Tibial nerve (tissue), 4 donors: ENCODE results near the gene SLCO3A1. TPM values are rescaled to one million over a fixed set of nuclear protein-coding genes. Genes with fewer than 3 reads are reported as not detected.

Source experiments
- DNase-seq, 2 donors: peaks; one replicate each; pipeline ENCODE4 v3.0.0-alpha.2; 2019; ENCODE audit warnings: low spot score in 2 of 2
- H3K27ac ChIP-seq, 4 donors: fragments of 200-600 bp; sonication (generic) in 3 of 4; one replicate each; pipeline ENCODE4 v1.5.1; 2017 to 2019; ENCODE audit warnings: mild to moderate bottlenecking in 1 of 4
- H3K27me3 ChIP-seq, 2 donors: fragments of 200-600 bp; sonication (generic) in 1 of 2; one replicate each; pipeline versions ENCODE4 v1.5.1 to v1.6.0; 2017 to 2019
- H3K36me3 ChIP-seq, 3 donors: fragments of 200-600 bp; sonication (generic); one replicate each; pipeline ENCODE4 v1.5.1; 2018 to 2019
- H3K4me1 ChIP-seq, 4 donors: fragments of 200-600 bp; sonication (generic) in 3 of 4; one replicate each; pipeline ENCODE4 v1.5.1; 2017 to 2019
- H3K4me3 ChIP-seq, 4 donors: fragments of 200-600 bp; sonication (generic) in 3 of 4; one replicate each; pipeline ENCODE4 v1.5.1; 2017 to 2019; ENCODE audit warnings: mild to moderate bottlenecking in 1 of 4, moderate library complexity in 1 of 4
- H3K9me3 ChIP-seq, 4 donors: fragments of 200-600 bp; sonication (generic) in 3 of 4; one replicate each; pipeline ENCODE4 v1.5.1; 2017 to 2019
- EP300 ChIP-seq, 2 donors: sonication (generic); formaldehyde crosslinking; IDR thresholded peaks; one replicate each; pipeline ENCODE4 v1.6.1; 2017; ENCODE audit warnings: antibody characterized with exemption in 2 of 2, mild to moderate bottlenecking in 1 of 2
- POLR2A ChIP-seq, 2 donors: fragments of 450-650 bp; IDR thresholded peaks; one replicate each; pipeline ENCODE4 v1.6.1; 2017; ENCODE audit warnings: antibody characterized with exemption in 2 of 2, mild to moderate bottlenecking in 2 of 2, moderate library complexity in 2 of 2
- WGBS, 2 donors: methylation state at CpG; one replicate each; pipeline ENCODE4 v1.1.5; 2018; 5-methylcytosine and 5-hydroxymethylcytosine counted together
- total RNA-seq, 4 donors: library from RNA; depleted of rRNA; stranded (reverse); fragments of >200 nt; gene quantifications; one replicate each; pipeline ENCODE4 v1.1.0, GENCODE V29; 2016
- TF ChIP-seq, protein P1 (sequence below), 5 experiments: fragments of 200-600 bp in 3 of 5; fragments of 450-650 bp in 2 of 5; sonication (generic) in 3 of 5; IDR thresholded peaks; one replicate each; pipeline ENCODE4 v1.5.1; 2016 to 2019; ENCODE audit warnings: antibody characterized with exemption in 5 of 5, mild to moderate bottlenecking in 3 of 5, moderate library complexity in 2 of 5

SLCO3A1 gene
- total RNA-seq, 4 donors from 2014 or later: 13.8 to 20.2 (median 14.3) TPM

DNA sequence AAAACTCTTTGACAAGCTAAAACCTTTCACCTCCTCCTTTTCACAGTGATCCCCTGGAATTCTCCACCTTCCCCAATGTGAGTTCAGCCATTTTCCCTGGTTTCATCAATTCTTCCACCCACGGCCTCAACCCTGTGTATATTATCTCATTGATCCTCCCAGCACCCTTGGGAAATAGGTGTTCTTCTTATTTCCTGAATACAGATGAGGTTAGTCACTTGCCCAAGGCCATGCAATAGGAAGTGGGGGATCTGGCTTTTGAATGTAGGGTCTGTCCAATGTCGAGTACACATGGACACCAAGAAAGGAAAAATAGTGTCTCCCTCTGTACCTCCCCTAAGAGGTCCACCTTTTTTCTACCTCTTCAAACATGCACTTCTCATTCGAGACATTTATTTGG is 277.4 kb downstream of the SLCO3A1 start:
- Histone ChIP-seq H3K36me3 (peaks cover 0 to 75% (median 0%) of the 10 kb centered on the region in 3 donors), H3K27me3 (no peaks in the 10 kb centered on the region), H3K4me1 (no peaks in the 10 kb centered on the region), H3K27ac (no peak overlapping the region), H3K9me3 (no peaks in the 10 kb centered on the region), H3K4me3 (no peak overlapping the region)
- 87 to 89% methylated on average over 3 of the region's 3 CpGs for WGBS, 2 donors
- no peak for DNase-seq
- TF ChIP-seq EP300 (IDR thresholded peaks at IDR 0.05): no peak
- no peak for TF ChIP-seq POLR2A (IDR thresholded peaks at IDR 0.05)
- TF ChIP-seq, protein P1, sequence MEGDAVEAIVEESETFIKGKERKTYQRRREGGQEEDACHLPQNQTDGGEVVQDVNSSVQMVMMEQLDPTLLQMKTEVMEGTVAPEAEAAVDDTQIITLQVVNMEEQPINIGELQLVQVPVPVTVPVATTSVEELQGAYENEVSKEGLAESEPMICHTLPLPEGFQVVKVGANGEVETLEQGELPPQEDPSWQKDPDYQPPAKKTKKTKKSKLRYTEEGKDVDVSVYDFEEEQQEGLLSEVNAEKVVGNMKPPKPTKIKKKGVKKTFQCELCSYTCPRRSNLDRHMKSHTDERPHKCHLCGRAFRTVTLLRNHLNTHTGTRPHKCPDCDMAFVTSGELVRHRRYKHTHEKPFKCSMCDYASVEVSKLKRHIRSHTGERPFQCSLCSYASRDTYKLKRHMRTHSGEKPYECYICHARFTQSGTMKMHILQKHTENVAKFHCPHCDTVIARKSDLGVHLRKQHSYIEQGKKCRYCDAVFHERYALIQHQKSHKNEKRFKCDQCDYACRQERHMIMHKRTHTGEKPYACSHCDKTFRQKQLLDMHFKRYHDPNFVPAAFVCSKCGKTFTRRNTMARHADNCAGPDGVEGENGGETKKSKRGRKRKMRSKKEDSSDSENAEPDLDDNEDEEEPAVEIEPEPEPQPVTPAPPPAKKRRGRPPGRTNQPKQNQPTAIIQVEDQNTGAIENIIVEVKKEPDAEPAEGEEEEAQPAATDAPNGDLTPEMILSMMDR (IDR thresholded peaks at IDR 0.05): no peak

DNA sequence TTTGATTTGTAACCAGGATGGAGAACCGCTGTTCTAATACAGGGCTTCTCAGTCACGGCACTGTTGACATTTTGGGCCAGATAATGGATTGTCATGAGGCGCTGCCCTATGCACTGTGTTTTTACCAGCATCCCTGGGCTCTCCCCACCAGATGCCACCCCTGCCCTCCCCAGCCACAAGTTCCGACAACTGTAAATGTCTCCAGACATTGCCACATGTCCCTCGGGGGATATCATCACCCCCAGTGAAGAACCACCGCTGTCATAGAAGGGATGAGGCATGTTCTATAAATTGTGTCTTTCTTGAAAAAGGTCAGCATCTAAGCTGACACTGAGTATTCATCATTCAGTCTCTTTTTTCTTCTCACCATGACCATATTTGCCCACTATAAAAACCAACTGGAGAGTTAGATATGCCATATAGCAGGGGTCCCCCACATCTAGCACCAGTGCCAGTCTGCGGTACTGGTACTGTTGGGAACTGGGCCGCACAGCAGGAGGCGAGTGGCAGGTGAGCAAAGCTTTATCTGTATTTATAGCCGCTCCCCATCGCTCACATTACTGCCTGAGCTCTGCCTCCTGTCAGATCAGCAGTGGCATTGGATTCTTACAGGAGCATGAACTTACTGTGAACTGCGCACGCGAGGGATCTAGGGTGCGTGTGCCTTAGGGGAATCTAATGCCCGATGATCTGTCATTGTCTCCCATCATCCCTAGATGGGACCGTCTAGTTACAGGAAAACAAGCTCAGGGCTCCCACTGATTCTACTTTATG is 279.7 kb downstream of the SLCO3A1 start:
- Histone ChIP-seq H3K9me3 (no peaks in the 10 kb centered on the region), H3K27ac (no peak overlapping the region), H3K36me3 (peaks cover 0 to 62% (median 0%) of the 10 kb centered on the region in 3 donors), H3K4me3 (no peak overlapping the region), H3K4me1 (no peaks in the 10 kb centered on the region), H3K27me3 (no peaks in the 10 kb centered on the region)
- WGBS, 2 donors: 86% methylated on average over 17 of the region's 17 CpGs
- TF ChIP-seq, protein P1 (IDR thresholded peaks at IDR 0.05): no peak
- TF ChIP-seq POLR2A (IDR thresholded peaks at IDR 0.05) (no peak), EP300 (IDR thresholded peaks at IDR 0.05) (no peak)
- DNase-seq: no peak

DNA sequence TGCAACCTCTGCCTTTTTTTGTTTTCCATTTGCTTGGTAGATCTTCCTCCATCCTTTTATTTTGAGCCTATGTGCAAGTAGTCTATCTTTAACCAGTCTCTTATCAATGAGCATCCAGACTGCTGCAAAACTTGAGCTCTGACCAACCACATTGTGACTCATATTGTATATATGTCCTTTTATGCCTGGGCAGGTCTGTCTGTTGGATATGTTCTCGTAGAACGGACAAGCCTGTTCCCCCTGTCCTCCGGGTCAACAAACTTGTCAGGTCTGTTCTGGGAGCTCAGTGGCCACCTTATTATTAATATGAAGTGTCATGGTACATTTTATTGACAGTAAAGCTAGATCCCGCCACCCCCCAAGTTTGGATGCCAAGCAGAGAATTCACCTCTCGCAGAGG is 287.3 kb downstream of the SLCO3A1 start:
- Histone ChIP-seq H3K4me3 (no peak overlapping the region), H3K4me1 (no peaks in the 10 kb centered on the region), H3K36me3 (peaks cover 0 to 21% (median 0%) of the 10 kb centered on the region in 3 donors), H3K27ac (no peak overlapping the region), H3K27me3 (no peaks in the 10 kb centered on the region), H3K9me3 (no peaks in the 10 kb centered on the region)
- no peak for DNase-seq
- TF ChIP-seq POLR2A (IDR thresholded peaks at IDR 0.05): no peak
- WGBS, 2 donors: 95 to 98% methylated on average over 5 of the region's 5 CpGs

DNA sequence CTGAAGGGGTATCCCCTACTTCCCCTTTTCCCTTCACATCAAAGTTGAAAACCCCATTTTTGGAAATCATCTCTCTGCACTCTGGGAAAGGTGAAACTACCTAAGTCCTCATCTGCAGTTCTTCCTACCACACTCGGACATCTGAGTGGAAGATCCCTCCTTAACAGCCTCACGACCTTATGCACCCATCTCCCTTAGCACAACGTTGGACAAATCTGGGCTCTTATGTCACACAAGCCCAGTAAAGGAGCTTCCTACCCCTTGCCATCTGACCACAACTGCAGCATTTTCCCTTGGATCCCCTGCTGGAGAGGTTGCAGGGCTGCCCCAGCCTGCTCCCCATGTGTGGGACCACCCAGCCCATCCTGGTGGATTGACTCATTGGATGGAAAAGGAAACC is 288.1 kb downstream of the SLCO3A1 start:
- no peaks in the 10 kb centered on the region for H3K4me1 ChIP-seq
- WGBS, 2 donors: 78 to 89% methylated on average over 3 of the region's 3 CpGs
- no peak overlapping the region for H3K27ac ChIP-seq
- H3K27me3 ChIP-seq: no peaks in the 10 kb centered on the region
- H3K9me3 ChIP-seq: no peaks in the 10 kb centered on the region
- H3K4me3 ChIP-seq: no peak overlapping the region
- peaks cover 0 to 17% (median 0%) of the 10 kb centered on the region in 3 donors for H3K36me3 ChIP-seq
- DNase-seq: no peak
- no peak for TF ChIP-seq POLR2A (IDR thresholded peaks at IDR 0.05)
- no peak for TF ChIP-seq EP300 (IDR thresholded peaks at IDR 0.05)
- TF ChIP-seq, protein P1 (IDR thresholded peaks at IDR 0.05): no peak

DNA sequence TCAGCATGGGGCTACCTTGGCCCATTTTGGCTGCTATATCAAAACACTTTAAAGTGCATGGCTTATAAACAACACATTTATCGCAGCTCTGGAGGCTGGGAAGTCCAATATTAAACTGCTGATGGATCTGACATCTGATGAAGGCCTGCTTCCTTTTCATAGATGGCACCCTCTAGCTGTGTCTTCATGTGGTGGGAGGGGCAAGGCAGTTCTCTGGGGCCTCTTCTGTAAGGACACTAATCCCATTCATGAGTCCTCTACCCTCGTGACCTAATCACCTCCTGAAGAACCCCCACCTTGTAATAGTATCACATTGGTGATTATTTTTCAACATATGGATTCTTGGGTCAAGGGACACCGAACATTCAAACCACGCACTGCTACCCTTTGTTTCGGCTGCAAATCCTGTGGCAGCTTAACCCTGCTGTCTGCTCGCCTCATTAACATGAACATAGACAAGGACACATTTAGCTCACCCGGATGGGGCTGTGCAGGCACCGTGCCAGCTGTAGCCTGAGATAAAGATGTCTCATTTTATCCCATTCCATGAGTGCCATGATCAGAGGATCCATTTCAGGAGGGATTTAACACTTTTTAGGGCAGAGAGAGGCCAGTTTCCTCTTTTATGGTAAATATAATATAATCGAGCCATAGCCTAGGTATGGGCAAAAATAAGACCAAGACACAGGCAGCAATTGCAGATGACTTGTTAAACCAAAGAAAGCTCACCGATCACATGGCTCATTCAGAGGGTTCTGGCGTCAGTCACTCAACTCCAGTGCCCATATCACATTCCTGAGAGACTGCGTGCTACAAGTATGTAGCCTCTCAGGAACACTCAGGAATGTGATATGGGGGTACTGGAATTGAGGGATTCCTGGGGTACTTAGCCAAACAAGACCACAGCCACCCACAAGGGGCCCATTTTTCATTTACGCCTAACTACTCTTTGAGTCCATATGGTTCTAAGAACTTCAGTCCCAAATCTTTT is 289.0 kb downstream of the SLCO3A1 start:
- DNase-seq: no peak
- 78% methylated on average over 13 of the region's 13 CpGs for WGBS, 2 donors

More for the DNA sequence above, 289.0 kb downstream of the SLCO3A1 start:
- Histone ChIP-seq H3K36me3 (peaks cover 0 to 25% (median 0%) of the 10 kb centered on the region in 3 donors), H3K27me3 (no peaks in the 10 kb centered on the region), H3K4me3 (no peak overlapping the region), H3K4me1 (no peaks in the 10 kb centered on the region), H3K9me3 (no peaks in the 10 kb centered on the region), H3K27ac (no peak overlapping the region)
- no peak for TF ChIP-seq EP300 (IDR thresholded peaks at IDR 0.05)
- TF ChIP-seq, protein P1 (IDR thresholded peaks at IDR 0.05): no peak
- no peak for TF ChIP-seq POLR2A (IDR thresholded peaks at IDR 0.05)
